Fibroblast of pulmonary artery (primary cell): ENCODE measurements around the gene SHISA5.

Experiments used
- DNase-seq: peaks from one replicate; pipeline ENCODE4 v3.0.0-alpha.2; 2010; ENCODE audit warnings: low read depth
- H3K4me3 ChIP-seq: replicated peaks from 2 replicates; pipeline ENCODE4 v1.5.1; 2011; ENCODE audit warnings: low read depth, mild to moderate bottlenecking, control low read depth, low read length, moderate library complexity
- CTCF ChIP-seq: IDR thresholded peaks from 2 replicates; pipeline ENCODE4 v1.5.1; 2011; ENCODE audit warnings: mild to moderate bottlenecking, control low read depth, low read length, inconsistent platforms; ENCODE audit errors: missing control alignments

Gene SHISA5

GRCh38 chr3:48436477-48436787 is 67.5 kb downstream of the SHISA5 start:
- DNase-seq: no peak
- no peak for TF ChIP-seq CTCF
- no peak overlapping the region for H3K4me3 ChIP-seq

DNA sequence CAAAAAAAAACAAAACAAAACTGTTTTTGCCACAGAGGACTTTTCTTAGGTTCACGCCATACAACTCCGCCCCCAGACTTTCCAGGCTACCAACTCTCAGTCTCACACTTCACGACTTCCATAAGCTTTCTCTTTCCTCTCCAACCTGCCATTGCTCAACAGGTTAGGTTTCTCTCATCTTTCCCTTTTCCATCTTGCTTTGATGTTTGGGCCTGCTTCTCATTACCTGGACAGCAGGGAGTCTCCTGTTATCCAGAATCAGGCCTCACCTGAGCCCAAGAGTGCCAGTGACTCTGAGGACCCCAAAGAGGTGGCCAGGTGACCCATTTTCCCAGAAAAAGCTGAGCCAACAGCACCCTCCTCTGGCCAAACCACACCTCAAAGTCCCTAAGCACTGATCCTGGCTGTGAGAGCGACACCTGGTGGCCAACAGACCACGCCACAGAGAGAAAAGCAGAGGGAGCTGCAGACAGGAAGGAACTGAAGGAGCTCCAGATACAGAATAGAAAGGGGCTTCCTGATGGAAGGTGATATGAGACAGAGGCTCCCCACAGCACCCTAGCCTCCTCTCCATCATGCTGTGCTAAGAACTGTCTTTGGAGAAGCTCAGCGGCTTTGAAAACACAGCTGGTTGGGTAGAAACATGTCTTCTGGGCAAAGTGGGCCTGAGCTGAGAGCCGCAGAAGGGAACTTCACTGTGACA is 68.0 kb downstream of the SHISA5 start:
- TF ChIP-seq CTCF: peak; percentile 100
- no peak overlapping the region for H3K4me3 ChIP-seq
- DNase-seq: peak; percentile 87

DNA sequence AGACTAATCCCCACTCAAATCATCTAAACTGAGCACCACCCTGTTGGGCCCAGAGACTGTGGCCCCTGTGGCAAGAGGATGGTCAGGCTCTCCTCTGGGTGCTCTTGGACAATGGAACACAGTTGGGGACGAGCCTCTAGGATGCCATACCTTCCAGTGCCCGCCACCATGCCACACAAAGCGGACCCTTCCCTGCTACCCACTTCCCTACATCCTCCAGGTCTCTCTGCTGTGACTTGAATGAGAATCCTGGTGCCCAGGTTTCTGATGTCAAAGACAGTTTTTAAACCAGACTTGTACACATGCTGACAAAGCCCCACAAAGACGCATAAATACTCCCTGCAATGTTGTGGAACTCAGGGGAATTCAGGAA is 68.8 kb downstream of the SHISA5 start:
- no peak for TF ChIP-seq CTCF
- DNase-seq: no peak
- no peak overlapping the region for H3K4me3 ChIP-seq

DNA sequence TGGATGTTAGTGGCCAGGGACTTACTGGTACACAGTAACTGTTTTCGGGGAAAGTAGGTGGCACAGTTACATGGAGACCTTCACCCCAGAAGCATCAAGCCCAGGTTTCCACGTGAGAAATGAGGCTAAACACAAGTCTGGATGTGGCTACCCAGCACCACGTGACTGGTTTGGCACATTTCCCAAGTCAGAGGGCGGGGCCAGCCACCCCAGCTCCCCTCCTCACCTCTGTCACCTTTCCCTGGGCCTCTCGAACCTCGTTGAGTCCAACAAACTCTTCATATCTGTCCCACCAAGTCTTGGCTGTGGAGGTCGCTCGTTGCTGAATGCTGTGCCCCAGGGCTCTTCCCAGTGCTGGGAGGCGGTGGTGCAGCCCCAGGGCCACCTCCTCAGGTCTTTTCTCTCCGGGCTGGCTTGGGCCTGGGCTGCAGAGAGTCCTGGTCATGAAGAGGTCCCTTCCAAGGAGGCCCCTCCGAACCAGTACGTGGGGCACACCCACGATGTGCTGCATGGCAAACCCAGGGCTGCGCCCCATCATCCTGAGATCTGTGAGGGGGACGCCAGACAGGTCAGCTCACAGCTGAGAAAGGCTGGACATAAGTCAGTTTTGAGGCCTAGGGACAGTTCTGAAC is 69.3 kb downstream of the SHISA5 start:
- TF ChIP-seq CTCF: no peak
- H3K4me3 ChIP-seq: no peak overlapping the region
- DNase-seq: no peak

DNA sequence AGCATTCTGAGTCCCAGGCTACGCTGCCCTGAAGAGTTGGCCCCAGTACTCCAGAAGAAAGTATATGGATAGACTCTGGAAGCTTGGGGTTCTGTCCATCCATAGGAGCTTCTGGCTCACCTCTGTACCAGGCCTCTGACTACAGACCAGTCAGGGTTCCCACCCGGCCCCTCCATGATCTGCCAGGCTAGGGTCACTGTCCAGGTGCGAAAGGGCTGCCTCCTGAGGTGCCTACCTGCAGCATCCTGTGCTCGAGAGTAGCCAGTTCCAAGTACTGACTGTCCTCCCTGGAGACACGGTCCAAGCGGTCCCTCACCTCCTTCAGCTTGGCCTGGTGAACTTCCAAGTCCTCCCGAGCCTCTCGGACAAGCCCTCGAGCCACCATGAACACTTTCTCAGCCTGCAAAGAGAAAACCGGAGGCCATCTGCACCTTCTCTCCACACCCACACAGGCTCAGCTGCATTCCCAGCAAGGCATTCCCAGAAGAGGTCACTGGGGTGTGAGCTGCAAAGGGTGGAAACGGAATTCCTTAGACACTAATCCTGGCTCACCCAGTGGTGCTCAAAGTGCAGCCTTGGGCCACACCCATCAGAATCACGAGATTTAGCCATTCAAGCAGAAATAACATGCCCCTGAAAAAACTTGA is 70.4 kb downstream of the SHISA5 start:
- no peak overlapping the region for H3K4me3 ChIP-seq
- TF ChIP-seq CTCF: no peak
- DNase-seq: peak; percentile 43

GRCh38 chr3:48432411-48433371 is 71.3 kb downstream of the SHISA5 start:
- DNase-seq: no peak
- TF ChIP-seq CTCF: peak; percentile 10
- H3K4me3 ChIP-seq: no peak overlapping the region
